Subcutaneous adipose tissue (tissue), 4 donors: Measurements from ENCODE around the gene RRP36. TPM values are rescaled to one million over a fixed set of nuclear protein-coding genes. Genes with fewer than 3 reads are reported as not detected.

Experiments
- total RNA-seq, 4 donors: library from RNA; depleted of rRNA; stranded (reverse); fragments of >200 nt; gene quantifications; one replicate each; pipeline ENCODE4 v1.1.0, GENCODE V29; 2016
- TF ChIP-seq, protein P1 (sequence below): fragments of 450-650 bp; IDR thresholded peaks from one replicate; pipeline ENCODE4 v1.5.1; 2016; ENCODE audit warnings: low read depth, mild to moderate bottlenecking, control low read depth, antibody characterized with exemption, moderate library complexity

Gene RRP36
- total RNA-seq, 4 donors from 2014 or later, result 42.7 to 63.9 (median 55.4) TPM

DNA sequence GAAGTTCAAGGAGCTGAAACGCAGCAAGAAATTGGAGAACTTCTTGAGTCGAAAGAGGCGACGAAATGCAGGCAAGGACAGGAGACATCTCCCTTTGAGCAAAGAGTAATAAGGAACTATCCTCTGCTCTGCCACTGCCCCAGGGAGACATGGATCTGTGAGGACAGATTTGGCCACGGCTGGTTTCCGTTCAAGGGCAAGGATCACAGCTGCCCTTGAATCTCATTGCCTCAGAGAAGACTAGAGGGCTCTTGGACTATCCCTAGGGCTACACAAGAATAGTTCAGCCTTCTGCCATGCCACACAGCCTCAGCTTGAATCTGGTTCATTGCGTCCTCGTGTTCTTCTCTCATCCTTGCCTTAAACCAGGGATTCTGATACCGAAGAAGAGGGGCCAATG lies 7.7 kb downstream of the RRP36 start:
- TF ChIP-seq, protein P1, sequence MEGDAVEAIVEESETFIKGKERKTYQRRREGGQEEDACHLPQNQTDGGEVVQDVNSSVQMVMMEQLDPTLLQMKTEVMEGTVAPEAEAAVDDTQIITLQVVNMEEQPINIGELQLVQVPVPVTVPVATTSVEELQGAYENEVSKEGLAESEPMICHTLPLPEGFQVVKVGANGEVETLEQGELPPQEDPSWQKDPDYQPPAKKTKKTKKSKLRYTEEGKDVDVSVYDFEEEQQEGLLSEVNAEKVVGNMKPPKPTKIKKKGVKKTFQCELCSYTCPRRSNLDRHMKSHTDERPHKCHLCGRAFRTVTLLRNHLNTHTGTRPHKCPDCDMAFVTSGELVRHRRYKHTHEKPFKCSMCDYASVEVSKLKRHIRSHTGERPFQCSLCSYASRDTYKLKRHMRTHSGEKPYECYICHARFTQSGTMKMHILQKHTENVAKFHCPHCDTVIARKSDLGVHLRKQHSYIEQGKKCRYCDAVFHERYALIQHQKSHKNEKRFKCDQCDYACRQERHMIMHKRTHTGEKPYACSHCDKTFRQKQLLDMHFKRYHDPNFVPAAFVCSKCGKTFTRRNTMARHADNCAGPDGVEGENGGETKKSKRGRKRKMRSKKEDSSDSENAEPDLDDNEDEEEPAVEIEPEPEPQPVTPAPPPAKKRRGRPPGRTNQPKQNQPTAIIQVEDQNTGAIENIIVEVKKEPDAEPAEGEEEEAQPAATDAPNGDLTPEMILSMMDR, result no peak

DNA sequence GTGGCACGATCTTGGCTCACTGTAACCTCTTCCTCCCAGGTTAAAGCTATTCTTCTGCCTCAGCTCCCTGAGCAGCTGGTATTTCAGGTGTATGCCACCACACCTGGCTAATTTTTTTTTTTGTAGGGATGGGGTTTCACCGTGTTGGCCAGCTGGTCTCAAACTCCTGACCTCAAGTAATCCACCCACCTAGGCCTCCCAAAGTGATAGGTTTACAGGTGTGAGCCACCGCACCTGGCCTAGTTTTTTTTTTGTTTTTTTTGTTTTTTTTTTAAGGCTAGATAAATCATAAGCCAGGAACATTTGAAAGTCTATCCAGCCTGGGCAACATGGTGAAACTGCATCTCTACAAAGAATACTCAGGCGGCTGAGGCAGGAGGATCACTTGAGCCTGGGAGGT lies 10.9 kb downstream of the RRP36 start:
- TF ChIP-seq, protein P1, result no peak

DNA sequence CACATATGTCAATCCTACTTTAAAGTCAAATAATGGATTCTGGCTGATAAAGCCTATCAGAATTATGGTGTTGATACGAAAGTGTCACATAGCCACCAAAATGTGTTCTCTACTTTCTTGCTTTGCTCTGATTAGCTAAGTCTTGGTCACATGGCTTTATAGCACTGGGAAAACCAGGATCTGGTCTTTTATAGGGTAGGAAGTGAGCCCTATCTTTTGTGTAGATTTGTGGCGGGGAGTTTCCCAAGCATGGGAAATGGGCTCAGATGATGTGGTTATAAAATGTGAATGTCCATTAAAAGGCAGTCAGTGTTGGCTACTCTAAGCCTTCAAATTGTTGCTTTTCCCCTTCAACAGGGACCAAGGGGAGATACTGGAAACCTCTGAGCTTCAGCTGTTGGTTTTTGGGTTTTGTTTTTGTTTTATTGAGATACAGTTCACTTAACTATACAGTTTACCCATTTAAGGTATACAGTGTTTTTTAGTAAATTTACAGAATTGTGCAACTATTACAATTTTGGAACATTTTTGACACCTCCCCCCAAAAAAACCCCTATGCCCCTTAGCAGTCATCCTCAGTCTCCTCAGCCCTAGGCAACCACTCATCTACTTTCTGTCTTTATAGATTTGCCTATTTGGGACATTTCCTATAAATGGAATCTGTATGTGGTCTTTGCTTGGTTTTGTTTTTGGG lies 12.2 kb downstream of the RRP36 start:
- TF ChIP-seq, protein P1, result no peak

DNA sequence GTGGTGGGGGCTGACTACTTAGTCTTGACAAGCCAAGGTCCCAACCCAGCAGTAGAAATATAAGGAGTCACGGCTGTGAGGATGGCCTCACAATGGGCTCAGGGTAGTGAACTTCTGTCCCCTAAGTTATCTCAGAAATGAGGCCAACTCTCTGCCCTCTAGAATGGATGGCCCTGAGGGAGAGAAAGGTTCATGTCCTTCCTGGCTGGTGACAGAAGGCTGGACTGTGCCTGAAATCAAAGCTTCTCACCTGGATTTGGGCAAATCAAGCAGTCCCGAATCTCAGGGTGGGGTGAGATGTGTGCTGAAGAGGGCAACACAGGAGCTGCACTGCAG lies 12.7 kb downstream of the RRP36 start:
- TF ChIP-seq, protein P1, result no peak

DNA sequence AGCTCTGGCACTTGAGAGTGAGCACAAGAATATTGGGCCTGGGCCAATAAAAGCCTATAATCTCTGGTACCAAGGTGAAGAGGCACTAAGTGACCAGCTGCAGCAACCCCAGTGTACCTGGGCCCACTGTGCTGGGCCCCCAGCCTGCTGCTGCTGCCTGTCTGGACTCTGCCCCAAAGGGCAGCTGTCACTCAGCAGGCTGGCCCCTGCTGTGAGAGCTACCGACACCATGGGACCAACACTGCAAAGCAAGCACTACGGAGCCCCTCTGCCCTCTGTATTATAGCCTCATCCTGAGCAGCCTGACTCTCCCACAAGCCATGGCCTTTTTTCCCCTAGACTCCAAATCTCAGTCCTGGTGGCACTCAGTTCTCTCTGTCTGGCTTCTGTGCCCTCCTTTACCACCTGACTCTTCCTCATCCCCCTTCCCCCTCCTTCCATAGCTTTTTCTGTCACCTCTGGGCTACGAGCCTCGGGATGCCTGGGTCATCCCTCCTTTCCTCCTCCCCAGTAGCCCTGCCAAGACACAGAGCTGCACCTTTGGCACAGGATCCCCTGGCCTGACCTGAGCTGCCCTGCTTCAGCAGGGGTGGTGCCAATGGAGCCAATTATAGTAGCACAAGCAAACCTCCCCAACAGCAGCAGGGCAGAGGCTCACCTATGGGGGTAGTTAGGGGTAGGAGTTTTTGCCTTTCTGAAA lies 14.2 kb downstream of the RRP36 start:
- TF ChIP-seq, protein P1, result no peak

- TF ChIP-seq, protein P1, result no peak
These were observed 15.3 kb downstream of the RRP36 start for GRCh38 chr6:43036712-43037111.

DNA sequence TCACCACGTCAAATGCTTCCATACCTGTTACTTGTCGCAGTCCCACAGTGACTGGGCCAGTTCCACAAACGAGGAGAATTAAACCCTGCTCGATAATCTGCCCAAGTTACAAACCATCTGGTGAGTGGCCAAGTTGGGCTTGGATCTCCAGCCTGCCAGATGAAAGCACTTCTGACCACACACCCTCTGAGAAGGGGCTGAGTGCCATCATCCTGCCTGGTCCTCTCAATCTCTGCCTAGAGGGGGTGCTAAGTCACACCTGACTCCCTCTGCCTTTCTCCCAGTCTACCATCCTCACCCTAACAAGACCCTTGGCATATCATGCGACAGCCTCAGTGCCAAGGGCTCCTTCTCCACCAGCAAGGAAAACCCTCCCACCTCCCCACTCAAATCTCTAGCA lies 15.8 kb downstream of the RRP36 start:
- TF ChIP-seq, protein P1, result no peak
